Central memory CD4-positive, alpha-beta T cell (primary cell): ENCODE data around the gene CACNA1B.
"Not testable (repeated sequence)": the region's sequence is repeated elsewhere in the genome, so short reads cannot be mapped to it uniquely, and the experiment has no call there.

ENCODE experiments used
- DNase-seq: peaks from one replicate; pipeline ENCODE4 v3.0.0; 2022

Gene CACNA1B

DNA sequence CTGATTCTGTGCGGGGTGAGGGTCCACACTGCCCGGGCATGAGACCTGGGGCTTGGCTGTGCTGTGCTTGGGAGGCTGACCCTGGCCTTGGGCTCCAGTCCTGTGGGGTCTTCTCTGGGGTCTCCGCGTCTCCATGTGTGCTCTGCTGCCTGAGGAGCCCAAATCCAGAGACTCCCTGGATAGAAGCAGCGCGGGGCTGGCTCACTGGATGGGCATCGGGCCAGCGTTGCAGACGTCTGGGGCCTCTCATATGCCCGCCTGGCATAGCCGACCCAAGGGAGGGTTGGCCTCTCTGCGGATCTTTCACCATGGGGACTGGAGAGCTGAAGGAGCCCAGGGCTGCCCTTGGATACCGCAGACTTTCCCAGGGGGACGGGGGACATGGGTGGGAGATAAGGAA, 12.4 kb downstream of the CACNA1B start:
- not testable (repeated sequence) for DNase-seq

DNA sequence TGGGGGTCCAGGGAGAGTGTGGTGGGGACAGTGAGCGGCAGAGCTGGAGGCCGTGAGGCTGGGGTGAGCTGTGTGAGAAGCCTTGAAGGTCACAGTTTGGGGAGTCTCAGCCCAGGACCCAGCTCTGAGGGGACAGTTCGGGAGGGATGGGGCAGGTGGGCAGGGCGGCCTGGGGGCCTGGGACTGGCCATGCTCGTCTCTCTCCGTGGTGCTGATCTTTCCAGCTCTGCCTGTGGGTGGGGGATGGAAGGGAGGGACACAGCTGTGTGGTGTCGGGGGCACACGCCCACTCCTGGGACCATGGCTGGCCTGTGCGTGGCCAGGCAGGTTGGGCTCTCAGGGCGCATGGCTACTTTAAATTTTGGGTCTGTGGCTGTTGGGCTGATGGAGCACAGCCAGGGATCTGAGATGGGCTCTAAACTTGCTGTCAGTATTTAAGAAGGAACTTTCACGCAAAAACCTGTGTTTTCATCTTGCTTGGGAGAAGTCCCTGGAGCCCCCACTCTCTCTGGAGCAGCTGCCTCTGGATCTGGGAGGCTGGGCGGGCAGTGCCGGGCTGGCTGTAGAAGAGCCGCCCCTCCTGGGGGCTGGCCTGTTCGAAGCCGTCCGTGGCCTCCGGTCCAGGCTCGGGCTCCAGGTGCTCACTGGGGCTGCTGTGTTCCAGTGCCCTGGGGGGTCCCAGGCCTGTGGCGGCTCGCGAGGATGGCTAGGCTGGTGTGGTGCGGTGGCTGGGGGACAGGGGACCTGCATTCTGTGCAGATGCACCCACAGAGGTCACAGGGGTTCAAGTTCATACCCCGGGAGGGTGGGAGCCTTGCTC, 13.4 kb downstream of the CACNA1B start:
- DNase-seq: not testable (repeated sequence)

DNA sequence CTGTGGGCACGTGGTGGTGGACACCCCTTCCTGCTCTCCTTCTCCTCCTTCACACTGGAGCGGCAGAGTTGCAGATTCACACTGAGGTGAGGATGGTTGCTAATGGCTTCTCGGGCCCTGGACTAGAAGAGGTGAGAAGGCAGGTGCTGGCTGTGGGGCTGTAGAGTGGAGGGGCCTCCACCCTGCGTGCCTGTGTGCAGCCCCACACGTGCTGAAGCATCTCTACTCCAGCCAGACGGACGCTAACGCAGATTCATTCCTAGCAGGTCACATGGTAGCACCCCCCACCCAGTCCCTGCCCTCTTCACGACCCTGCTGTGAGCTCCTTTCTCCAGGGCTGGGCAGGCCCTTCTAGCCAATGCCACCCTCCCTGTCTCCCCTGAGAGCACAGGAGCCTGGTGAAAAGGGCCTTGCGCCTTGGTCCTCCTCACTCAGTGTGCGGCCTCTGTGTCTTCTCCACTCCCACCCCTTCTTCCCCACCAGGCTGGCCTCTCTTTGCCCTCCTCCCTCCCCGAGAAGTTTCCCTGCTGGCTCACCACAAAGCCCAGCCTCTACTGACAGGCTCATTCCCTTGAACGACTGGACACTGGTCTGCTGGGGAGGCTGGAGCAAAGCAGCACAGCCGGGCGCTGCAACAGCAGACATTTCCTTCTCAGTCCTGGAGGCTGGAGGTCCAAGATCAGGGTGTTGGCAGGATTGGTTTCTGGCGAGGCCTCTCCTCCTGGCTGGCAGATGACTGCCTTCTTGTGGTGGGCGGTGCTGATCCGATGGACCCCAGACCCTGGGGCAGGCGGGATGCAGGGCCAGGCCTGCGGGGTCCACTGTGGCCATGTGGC, 14.2 kb downstream of the CACNA1B start:
- DNase-seq: no peak

DNA sequence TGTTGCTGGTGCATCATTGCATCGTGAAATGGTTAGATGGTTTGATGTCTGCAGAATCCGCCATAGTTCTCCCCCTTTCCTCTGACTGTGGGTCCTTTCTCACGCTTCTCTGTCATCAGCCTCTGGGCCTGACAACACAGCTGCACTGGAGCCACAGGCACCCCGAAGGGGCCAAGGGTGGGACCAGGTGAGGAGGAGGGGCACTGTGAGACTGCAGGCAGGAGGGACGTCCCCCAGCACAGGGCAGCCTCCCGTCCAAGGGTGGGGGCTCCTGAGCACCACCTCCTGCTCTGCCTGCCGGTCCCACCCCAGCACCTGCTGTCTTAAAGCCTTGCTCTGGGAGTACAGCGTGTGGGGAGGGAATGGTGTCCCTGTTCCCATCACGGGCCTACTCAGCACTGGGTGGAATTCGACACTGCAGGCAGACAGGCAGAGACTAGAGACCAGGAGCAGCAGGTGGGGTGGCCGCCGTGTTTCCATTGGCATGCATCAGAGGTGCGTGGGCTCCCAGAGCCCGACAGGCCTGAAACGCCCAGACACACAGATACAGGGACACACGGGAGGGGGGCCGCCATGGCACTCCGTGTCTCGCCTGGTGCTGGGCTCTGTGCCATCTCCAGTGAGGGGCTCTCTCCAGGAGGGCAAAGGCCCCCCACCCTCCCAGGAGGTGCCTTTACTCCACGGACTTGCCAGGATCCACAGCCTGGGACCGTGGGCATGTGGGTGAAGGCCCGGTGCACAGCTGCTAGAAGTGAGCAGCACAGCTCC, 15.0 kb downstream of the CACNA1B start:
- no peak for DNase-seq

DNA sequence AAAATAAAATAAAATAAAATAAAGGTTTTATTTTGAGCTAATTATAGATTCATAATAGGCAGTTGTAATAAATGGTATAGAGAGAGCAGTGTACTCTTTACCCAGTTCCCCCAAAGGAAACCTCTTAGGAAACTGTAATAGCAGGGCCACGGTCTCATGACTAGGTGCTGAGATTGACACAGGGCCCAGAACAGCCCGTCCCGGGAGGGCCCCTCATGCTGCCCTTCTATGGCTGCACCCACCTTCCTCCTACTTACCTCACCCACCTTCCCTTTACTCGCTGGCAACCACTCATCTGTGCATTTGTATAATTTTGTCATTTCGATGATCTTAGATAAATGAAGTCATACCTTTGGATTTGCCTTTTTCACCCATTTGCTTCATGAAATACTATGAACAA, 16.1 kb downstream of the CACNA1B start:
- DNase-seq: no peak

DNA sequence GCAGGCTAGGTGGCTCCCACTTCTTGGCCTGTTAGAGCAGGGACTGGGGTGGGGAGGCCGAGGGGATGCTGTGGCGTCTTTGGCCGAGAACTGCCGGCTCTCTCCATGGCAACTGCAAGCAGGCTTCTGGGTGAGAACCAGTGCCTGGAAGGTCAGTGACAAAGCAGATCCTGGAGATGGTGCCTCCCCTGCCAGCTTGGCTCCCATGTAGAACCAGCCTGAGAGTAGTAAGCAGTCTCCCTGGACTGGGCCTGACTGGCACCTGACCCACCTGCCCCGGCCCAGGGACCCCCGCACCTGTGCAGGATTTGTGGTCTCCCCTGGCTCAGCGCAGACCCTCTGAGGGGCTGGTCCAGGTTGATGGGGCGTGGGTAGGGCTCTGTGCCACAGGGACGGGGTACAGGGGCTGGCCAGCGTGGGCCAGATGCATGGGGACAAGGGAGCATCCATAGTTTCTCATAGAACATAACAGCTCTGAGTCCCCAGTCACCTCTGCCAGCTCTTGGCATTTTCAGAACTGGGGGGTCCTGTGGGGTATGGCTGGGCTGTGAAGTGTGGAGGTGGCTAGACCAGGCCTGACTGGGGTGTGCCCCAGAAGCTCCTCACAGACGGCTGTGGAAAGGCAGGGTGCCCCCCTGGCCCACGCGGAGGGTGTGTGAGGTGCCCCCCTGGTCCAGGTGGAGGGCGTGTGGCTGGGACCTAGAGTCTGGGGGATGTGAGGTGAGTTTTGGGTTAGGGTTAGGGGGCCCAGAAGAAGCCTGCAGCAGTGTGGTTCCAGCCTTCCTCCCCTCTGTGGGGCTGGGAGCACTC, 22.2 kb downstream of the CACNA1B start:
- DNase-seq: no peak

DNA sequence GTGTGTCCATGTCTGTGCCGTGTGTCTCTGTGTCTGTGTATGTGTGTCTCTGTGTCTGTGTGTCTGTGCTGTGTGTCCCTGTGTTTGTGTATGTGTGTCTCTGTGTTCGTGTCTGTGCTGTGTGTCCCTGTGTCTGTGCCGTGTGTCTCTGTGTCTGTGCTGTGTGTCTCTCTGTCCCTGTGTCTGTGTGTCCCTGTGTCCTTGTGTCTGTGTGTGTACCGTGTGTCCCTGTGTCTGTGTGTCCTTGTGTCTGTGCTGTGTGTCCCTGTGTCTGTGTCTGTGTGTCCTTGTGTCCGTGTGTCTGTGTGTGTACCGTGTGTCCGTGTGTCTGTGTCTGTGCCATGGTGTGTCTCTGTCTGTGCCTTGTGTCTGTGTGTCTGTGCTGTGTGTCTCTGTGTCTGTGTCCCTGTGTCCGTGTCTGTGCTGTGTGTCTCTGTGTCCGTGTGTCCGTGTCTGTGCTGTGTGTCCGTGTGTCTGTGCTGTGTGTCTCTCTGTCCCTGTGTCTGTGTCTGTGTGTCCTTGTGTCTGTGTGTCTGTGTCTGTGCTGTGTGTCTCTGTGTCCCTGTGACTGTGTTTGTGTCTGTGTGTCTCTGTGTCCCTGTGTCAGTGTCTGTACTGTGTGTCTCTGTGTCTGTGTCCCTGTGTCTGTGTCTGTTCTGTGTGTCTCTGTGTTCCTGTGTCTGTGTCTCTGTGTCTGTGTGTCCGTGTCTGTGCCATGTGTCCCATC, 23.2 kb downstream of the CACNA1B start:
- DNase-seq: no peak

DNA sequence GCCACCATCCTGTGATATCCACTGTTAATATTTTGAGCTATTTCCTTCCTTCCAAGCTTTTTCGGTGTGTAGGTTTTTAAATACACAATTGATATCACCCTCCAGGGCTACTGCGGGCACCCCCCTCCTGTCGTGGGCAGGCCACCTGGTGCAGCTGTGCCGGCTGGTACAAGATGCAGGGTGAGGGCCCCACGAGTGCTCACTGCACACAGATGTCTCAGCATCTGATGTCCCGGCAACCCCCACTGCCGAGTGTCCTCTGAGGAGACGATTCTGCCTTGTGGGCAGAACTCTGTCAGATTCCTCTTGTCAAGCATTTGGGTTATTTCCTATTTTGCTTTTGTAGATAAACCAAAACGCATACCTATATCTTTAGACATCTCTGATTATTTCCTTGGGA, 25.1 kb downstream of the CACNA1B start:
- no peak for DNase-seq

DNA sequence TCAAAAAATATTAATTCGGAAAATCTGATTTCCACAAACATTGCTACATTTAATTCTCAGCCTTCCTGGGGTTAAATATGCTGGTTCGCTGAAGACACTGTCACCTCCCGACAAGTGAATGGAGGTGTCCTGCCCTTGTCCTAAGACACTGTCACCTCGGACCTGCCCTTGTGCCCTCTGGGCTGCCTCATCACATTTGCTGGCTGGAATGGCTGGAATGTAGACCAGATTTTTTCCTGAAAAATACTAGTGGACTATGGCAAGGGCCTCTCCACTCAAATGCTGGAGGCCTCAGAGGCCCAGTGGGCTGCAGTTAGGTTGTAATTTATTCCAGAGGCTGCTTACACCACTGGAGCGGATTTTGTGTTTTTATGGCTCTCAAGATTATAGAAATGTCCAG, 28.2 kb downstream of the CACNA1B start:
- DNase-seq: no peak

DNA sequence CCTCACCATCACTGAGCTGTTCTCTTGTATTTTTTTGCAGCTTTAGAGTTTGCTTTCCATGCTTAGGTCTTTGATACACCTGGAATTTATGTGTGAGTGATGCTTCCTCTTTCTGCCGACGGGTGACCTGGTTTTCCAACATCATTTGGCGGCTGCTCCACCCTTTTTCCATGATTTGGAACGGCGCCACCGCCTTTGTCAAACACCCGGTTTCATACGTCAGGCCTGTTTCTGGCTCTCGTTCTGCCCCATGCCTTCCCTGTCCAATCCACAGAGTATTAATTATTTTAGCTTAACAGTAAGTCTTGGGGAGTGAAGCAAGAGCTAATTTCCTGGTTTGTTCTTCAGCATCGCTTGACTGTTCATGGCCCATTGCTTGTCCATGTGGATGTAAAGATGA, 30.2 kb downstream of the CACNA1B start:
- DNase-seq: no peak

DNA sequence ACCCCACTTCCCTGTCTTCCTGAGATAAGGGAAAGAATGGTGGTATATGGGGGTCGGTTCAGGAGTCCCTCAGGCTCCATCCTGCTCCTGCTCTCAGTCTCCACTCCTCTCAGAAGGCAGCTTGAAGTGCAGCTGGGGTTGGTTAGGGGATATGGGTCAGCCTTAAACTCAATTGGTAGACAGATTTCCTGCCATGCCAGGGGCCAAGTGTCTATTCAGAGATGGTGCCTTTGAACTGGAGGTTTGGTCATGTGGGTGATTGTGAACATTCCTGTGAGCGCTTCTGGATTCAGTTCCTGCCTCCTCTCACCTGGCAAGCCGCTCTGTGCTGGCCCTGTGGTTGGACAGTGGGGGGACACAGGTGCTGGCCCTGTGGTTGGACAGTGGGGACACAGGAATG, 35.1 kb downstream of the CACNA1B start:
- no peak for DNase-seq

DNA sequence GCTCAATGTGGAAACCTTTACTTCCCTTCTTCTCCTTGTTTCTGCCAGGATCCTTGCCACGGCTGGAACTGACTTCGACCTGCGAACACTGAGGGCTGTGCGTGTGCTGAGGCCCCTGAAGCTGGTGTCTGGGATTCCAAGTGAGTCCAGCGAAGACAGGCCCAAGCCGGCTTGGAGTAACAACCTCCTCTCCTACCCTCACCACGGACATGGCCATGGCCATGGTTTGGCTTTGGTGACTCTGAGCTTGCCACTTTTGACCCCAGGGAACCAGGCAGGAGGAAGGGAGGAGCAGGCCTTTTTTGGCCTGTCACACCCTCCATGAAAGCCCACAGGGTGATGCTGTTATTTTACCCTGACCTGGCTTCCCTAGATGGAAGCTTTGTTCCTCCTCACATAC, 35.5 kb downstream of the CACNA1B start:
- DNase-seq: no peak

DNA sequence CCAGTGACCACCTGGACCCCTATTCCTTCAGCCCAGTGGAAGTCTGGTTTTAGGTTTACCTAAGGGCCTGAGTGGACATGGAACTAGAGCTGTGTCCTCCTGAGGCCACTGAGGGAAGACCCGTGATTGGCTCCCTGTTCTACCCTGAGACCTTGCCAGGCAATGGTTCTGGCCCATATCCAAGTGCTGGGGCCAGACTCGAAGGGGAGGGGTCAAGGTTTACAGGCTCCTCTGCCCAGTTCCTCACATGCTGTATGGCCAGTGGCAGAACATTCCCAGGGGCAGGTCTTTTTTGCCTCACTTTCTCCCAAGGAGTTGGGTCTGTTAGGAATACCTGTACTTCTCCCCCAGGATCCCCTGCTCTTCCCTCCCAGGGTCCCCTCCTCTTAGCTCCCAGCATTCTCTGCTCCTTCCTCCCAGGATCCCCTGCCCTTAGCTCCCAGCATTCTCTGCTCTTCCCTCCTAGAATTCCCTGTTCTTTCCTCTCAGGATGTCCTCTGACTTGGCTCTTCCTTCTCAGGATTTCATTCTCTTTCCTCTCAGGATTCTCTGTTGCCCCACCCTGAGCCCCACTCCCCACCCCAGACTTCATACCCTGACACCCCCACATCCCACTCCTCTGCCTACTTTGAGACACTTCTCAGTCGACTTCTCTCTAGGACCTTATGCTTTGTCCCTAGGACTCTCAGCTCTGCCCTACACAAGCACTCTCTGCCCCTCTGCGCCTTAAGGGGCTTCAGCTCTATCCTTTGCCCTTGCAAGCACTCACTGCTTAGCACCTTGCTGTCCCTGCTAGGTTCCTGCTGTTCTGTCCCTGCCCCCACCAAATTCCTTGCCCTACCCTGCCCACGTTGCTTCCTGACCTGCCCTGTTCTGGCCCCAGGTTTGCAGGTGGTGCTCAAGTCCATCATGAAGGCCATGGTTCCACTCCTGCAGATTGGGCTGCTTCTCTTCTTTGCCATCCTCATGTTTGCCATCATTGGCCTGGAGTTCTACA, 36.5 kb downstream of the CACNA1B start:
- no peak for DNase-seq

DNA sequence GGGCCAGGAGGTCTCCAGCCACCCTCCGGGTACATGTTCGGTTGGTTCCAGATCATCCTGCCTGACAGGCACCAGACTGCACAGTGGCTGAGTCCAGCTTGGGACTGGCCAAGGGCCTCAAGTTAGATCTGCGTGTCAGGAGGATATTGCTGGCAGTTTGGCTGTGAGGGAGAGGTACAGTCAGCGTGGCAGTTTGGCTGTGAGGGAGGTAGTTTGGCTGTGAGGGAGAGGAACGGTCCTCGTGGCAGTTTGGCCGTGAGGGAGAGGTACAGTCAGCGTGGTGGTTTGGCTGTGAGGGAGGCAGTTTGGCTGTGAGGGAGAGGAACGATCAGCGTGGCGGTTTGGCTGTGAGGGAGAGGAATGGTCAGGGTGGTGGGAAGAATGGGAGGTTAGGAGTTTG, 39.0 kb downstream of the CACNA1B start:
- no peak for DNase-seq

DNA sequence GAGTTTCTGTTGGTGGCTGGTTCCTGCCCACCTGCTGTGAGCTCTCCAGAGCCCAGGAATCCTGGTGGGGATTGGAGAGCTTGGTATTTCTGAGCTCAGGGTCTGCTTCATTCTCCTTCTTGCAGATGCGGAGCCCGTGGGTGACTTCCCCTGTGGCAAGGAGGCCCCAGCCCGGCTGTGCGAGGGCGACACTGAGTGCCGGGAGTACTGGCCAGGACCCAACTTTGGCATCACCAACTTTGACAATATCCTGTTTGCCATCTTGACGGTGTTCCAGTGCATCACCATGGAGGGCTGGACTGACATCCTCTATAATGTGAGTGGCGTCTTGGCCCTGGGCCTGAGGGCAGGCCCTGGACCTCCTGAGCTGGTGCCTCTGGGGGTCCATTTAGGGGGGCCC, 39.5 kb downstream of the CACNA1B start:
- DNase-seq: no peak

DNA sequence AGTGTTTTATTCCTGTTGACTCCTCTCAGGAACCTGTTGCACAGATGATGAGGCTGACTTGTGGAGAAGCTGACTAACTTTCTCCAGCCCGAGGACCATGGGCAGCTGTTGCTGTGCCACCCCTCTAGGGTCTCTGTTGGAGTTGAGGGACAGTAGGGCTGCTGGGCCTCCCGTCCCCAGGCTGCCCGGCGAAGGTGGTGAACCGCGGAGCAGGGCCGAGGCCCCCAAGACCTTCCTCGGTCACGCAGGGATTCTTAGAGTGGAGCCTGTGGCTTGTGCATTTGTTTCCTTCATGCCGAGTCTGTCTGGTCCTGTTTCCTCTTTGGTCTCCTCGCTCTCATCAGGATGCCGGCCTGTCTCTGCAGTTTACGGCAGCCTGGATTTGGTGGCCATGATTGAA, 40.2 kb downstream of the CACNA1B start:
- DNase-seq: no peak

DNA sequence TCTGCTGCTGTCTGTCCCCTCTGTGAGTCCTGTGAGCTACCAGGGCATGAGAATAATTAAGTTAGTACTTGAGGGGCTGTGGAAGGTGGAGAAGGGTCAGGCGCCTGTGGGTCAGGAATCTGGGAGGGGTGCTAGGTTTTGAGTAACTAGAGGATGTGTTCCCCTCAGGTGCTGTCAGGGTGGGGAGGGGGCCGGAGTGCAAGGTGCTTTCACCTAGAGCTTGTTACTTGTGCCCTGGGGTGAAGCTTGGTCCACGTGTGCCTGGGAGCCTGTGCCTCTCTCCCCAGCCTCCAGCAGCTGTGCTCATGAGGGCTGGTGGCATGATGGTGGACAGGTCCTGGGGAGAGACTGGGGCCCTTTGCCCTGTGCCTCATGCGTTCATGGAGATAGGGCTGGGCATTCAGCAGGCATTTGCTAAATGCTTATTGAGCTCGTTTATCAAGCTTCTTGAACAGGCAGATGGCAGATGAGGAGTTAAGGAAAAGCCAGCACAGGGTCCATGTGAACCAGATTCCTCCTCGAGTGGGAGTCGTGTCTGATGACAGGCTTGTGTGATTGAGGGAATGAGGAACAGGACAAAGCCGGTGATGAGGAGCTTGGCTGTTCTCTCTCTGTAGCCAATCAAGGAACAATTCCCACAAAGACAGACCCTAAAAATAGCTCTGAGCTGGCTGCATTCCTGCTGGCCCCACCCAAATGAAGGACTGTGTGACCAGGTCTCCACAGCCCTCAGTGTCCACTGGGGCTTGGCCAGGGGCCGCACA, 40.9 kb downstream of the CACNA1B start:
- no peak for DNase-seq

DNA sequence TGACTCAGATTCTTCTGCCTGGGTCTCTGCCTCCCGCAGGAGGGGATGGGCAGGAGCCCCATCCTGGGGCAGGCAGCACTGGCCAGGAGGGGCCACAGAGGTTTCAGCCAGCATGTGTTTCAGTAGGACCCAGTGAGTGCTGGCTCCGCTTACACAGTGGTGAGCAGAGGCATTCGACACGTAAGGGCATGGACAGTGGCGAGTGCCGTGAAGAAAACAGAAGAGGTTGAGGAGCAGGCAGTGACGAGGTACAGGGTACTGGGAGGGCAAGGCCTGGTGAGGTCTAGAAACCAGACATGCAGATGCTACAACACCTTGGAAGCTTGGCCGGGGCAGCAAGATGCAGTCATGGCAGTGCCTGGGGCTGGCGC, 41.5 kb downstream of the CACNA1B start:
- no peak for DNase-seq

DNA sequence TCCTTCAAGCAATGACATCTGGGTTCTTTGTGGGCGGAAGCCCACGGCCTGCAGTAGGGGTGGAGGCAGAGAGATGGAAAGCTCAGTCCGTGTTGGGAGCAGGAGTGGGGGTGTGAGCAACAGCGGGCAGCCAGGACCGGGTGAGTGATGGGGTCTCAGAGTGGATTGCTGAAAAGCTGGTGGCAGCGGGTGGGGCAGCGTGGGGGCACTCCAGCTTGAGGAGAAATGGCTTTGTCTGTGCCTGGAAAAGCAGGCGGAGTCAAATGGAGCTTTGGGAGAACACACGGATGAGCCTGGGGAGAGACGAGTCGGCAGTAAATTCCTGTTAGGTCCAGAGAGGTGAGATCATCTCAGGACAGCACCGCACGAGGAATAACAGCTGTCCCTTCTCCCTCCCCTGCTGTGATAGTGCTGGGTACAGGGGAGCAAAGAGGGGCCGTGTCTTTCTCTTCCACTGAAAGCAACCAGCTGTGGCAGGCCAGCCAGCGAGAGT, 42.1 kb downstream of the CACNA1B start:
- DNase-seq: no peak

DNA sequence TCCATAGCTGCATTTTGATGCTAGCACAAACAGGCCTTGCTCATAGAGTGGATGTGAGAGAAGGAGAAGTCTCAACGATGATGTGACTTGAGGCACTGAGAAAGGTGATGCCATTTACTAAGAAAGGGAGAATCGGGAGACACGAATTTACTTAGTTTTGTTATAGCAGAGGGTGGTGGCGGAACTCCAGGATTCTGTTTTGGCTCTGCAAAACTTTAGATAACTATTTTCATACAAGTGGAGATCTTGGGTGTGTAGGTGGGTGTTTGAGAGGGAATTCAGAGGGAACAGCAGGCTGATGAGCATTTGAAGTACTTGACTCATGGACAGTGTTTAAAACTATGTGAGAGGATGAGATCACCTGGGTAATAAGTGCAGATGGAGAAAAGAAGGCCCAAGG, 43.2 kb downstream of the CACNA1B start:
- DNase-seq: no peak
